HepG2 (cell line): ENCODE measurements around the gene TEX19. TPM values are rescaled to one million over a fixed set of nuclear protein-coding genes. Genes with fewer than 3 reads are reported as not detected.

Source experiments
- ARID5B ChIP-seq: IDR thresholded peaks from 2 replicates; pipeline ENCODE4 v1.4.0; 2020; ENCODE audit warnings: mild to moderate bottlenecking, missing genetic modification reagents
- BHLHE40 ChIP-seq: IDR thresholded peaks from 2 replicates; pipeline ENCODE4 v1.6.1; 2011; ENCODE audit warnings: low read length, improper control_type of control experiment
- CCAR2 ChIP-seq: fragments of 200-400 bp; formaldehyde crosslinking; optimal IDR thresholded peaks from 2 replicates; pipeline ENCODE3; 2018; ENCODE audit warnings: low read depth, mild to moderate bottlenecking, low read length, moderate library complexity
- FOXC1 ChIP-seq: sonication (generic); formaldehyde crosslinking; IDR thresholded peaks from 2 replicates; pipeline ENCODE4 v1.8.0; 2022; ENCODE audit warnings: mild to moderate bottlenecking, missing genetic modification reagents, borderline replicate concordance
- HOXA7 ChIP-seq: sonication (generic); formaldehyde crosslinking; IDR thresholded peaks from 2 replicates; pipeline ENCODE4 v1.8.1; 2022; ENCODE audit warnings: mild to moderate bottlenecking, missing genetic modification reagents, moderate library complexity
- MLLT10 ChIP-seq: sonication (generic); formaldehyde crosslinking; IDR thresholded peaks from 2 replicates; pipeline ENCODE4 v1.4.0; 2020; ENCODE audit warnings: missing genetic modification reagents
- MXD1 ChIP-seq: sonication (generic); formaldehyde crosslinking; IDR thresholded peaks from 2 replicates; pipeline ENCODE4 v1.4.0; 2020; ENCODE audit warnings: mild to moderate bottlenecking, missing genetic modification reagents
- MYPOP ChIP-seq: sonication (generic); formaldehyde crosslinking; IDR thresholded peaks from 2 replicates; pipeline ENCODE4 v1.8.1; 2023; ENCODE audit warnings: mild to moderate bottlenecking, moderate library complexity, missing genetic modification reagents
- MZF1 ChIP-seq: sonication (generic); formaldehyde crosslinking; IDR thresholded peaks from 2 replicates; pipeline ENCODE4 v1.8.1; 2023; ENCODE audit warnings: mild to moderate bottlenecking, missing genetic modification reagents, borderline replicate concordance
- NFE2L2 ChIP-seq: fragments of 150-350 bp; IDR thresholded peaks from 2 replicates; pipeline ENCODE4 v1.6.1; 2014; ENCODE audit warnings: low read length
- NR2F1 ChIP-seq, 2 experiments: fragments of 450-650 bp in 1 of 2; formaldehyde crosslinking in 1 of 2; IDR thresholded peaks; 2 replicates each; pipeline versions ENCODE4 v1.5.0 to v1.6.1; 2016 to 2020; ENCODE audit warnings: mild to moderate bottlenecking in 1 of 2, missing compliant biosample characterization in 1 of 2, missing genetic modification reagents in 1 of 2, moderate library complexity in 1 of 2
- RFXANK ChIP-seq: IDR thresholded peaks from 2 replicates; pipeline ENCODE4 v1.6.1; 2016
- SOX5 ChIP-seq: IDR thresholded peaks from 2 replicates; pipeline ENCODE4 v1.6.1; 2016; ENCODE audit warnings: borderline replicate concordance
- TAF1 ChIP-seq: sonication (generic); formaldehyde crosslinking; IDR thresholded peaks from 2 replicates; pipeline ENCODE4 v1.4.0; 2020; ENCODE audit warnings: missing genetic modification reagents
- TAF15 ChIP-seq: fragments of 200-400 bp; formaldehyde crosslinking; IDR thresholded peaks from one replicate; pipeline ENCODE4 v1.6.1; 2018; ENCODE audit warnings: mild to moderate bottlenecking, low read depth, low read length; ENCODE audit not compliant: poor library complexity, severe bottlenecking
- TFE3 ChIP-seq: IDR thresholded peaks from 2 replicates; pipeline ENCODE4 v1.6.1; 2016
- ZBTB4 ChIP-seq: sonication (generic); formaldehyde crosslinking; IDR thresholded peaks from 2 replicates; pipeline ENCODE4 v1.4.0; 2020; ENCODE audit warnings: missing genetic modification reagents, mild to moderate bottlenecking, borderline replicate concordance
- ZFX ChIP-seq: sonication (generic); formaldehyde crosslinking; IDR thresholded peaks from 2 replicates; pipeline ENCODE4 v1.4.0; 2020; ENCODE audit warnings: mild to moderate bottlenecking, low read depth, missing genetic modification reagents, moderate library complexity
- ZFY ChIP-seq: sonication (generic); formaldehyde crosslinking; IDR thresholded peaks from 2 replicates; pipeline ENCODE4 v1.4.0; 2020; ENCODE audit warnings: missing genetic modification reagents
- ZNF598 ChIP-seq: sonication (generic); formaldehyde crosslinking; IDR thresholded peaks from 2 replicates; pipeline ENCODE4 v1.5.1; 2020; ENCODE audit warnings: mild to moderate bottlenecking, missing genetic modification reagents, borderline replicate concordance
- polyA plus RNA-seq, 8 experiments: library from polyadenylated mRNA; depleted of rRNA in 3 of 8; stranded (reverse) in 7 of 8; unstranded in 1 of 8; fragments of >200 nt; fragmentation: Illumina TruSeq in 4 of 8; extraction: Trizol in 4 of 8; gene quantifications; 2 replicates each; pipeline versions ENCODE4 v1.2.1 to v1.2.3, GENCODE V29; 2011 to 2016; ENCODE audit warnings: low read depth in 4 of 8, missing spikeins in 1 of 8, mixed read lengths in 1 of 8; ENCODE audit not compliant: insufficient read depth in 1 of 8
- total RNA-seq, 5 experiments: library from RNA; depleted of rRNA; stranded (reverse); fragments of >200 nt; fragmentation: Illumina TruSeq; extraction: Trizol; gene quantifications; 2 replicates each; pipeline ENCODE4 v1.2.3, GENCODE V29; 2016; ENCODE audit warnings: low read depth in 1 of 5

Gene TEX19
- total and polyA plus RNA-seq, 2 of the 13 experiments (the other 11 are each of a cell fraction or from before 2014, with no cell fraction given): 1.3 to 6.0 TPM

- TF ChIP-seq NR2F1 (CRISPR knock-in tag; IDR thresholded peaks at IDR 0.05) (no peak), TAF15 (no peak), TAF1 (CRISPR knock-in tag) (peak; percentile 35; the same call in 1 of the 2 replicates), FOXC1 (CRISPR knock-in tag) (no peak), NFE2L2 (no peak), MZF1 (CRISPR knock-in tag) (no peak), RFXANK (CRISPR knock-in tag) (no peak), MYPOP (CRISPR knock-in tag) (no peak), ARID5B (CRISPR knock-in tag) (no peak), MXD1 (no peak; the same call in 1 of the 2 replicates), BHLHE40 (no peak), ZNF598 (CRISPR knock-in tag) (no peak), ZFX (CRISPR knock-in tag) (0 out of 2 replicates have a peak, but pooled peaks have one; percentile 44), MLLT10 (CRISPR knock-in tag) (no peak), ZFY (CRISPR knock-in tag) (peak; percentile 15; the same call in 1 of the 2 replicates), TFE3 (CRISPR knock-in tag) (no peak), CCAR2 (no peak), HOXA7 (no peak), ZBTB4 (peak; percentile 52; the same call in 1 of the 2 replicates), SOX5 (CRISPR knock-in tag) (no peak)
These were observed 26.3 kb upstream of the TEX19 start (continued) for GRCh38 chr17:82332669-82333278.
